Right cardiac atrium (tissue), 5 donors: ENCODE data around the gene PASD1. TPM values are rescaled to one million over a fixed set of nuclear protein-coding genes. Genes with fewer than 3 reads are reported as not detected.

Source experiments
- ATAC-seq, 2 donors: fragments of 200-7000 bp; cut with Tn5 transposase; one replicate each; pipeline versions ENCODE4 v1.8.0 to v1.9.1; 2020; ENCODE audit warnings: moderate library complexity in 2 of 2, mild to moderate bottlenecking in 1 of 2
- DNase-seq, 3 donors: peaks; one replicate each; pipeline ENCODE4 v3.0.0-alpha.2; 2020
- H3K27ac ChIP-seq: one replicate; pipeline ENCODE4 v1.5.1; 2013; ENCODE audit warnings: mild to moderate bottlenecking, low read length, control low read depth, moderate library complexity
- H3K27me3 ChIP-seq: one replicate; pipeline ENCODE4 v1.6.1; 2013; ENCODE audit not compliant: control insufficient read depth, insufficient read depth
- H3K4me1 ChIP-seq: one replicate; pipeline ENCODE4 v1.6.1; 2013; ENCODE audit warnings: low read length; ENCODE audit not compliant: control insufficient read depth, insufficient read depth
- H3K4me3 ChIP-seq: one replicate; pipeline ENCODE4 v1.5.1; 2013; ENCODE audit warnings: low read length, control low read depth
- H3K9me3 ChIP-seq: one replicate; pipeline ENCODE4 v1.6.1; 2013; ENCODE audit warnings: low read length; ENCODE audit not compliant: control insufficient read depth
- WGBS: extraction: QIAGEN DNeasy Blood & Tissue Kit; methylation state at CpG from one replicate; pipeline ENCODE4 v1.1.7; 2013; 5-methylcytosine and 5-hydroxymethylcytosine counted together
- intact Hi-C, 4 donors: fragments of 100-400 bp; cut with DNase I; formaldehyde crosslinking; loops; one replicate each; pipeline versions ENCODE4 v1.11.0 to v1.14.0; 2022 to 2023
- polyA plus RNA-seq: library from polyadenylated mRNA; stranded (reverse); fragments of 200-250 nt; gene quantifications from one replicate; pipeline ENCODE4 v1.2.3, GENCODE V29; 2013
- total RNA-seq, 4 donors: library from RNA; stranded (reverse); fragmentation: NEBNext Ultra II Directional; extraction: Animal tissue kit (Norgen Biotek cat#: 25700); gene quantifications; one replicate each; pipeline ENCODE4 v1.2.1, GENCODE V29; 2021
- donor health status: healthy with polysubstance abuse.
- donor health status: DM: no; HTN: yes; CAD: no.
- donor health status: DM: no; HTN: no; CAD: no.
- donor health status: DM: no; HTN: yes; CAD: no; lungs with severe emphysema.
- donor health status: DM: yes; HTN: yes; CAD: no.

Gene PASD1
- total and polyA plus RNA-seq, 5 donors, result not detected

DNA sequence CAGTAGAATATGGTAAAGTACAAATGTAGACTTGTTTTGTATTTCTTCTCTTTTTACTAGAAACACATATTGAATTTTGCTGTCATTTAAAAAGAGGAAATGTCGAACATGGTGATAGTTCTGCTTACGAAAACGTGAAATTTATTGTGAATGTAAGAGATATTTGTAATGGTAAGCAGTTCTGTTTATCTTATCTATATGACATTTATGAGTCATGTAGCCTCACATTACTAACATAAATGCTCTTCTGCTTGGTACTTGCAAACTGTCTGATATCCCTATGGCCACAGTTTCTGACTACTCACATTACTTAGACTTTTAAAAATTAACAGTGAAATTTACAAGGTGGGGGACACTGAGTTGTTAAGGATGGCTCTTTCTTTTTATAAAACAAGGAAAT lies 57.9 kb downstream of the PASD1 start:
- intact Hi-C loops, result no loop called here
- H3K27me3 ChIP-seq, result no peaks in the 10 kb centered on the region
- no peaks in the 10 kb centered on the region for H3K9me3 ChIP-seq
- ATAC-seq (no peak), DNase-seq (no peak)
- no peak overlapping the region for H3K27ac ChIP-seq
- WGBS, result 61% methylated on average over 3 of the region's 3 CpGs
- no peak overlapping the region for H3K4me3 ChIP-seq
- H3K4me1 ChIP-seq, result no peaks in the 10 kb centered on the region

GRCh38 chrX:151624677-151625076 lies 61.2 kb downstream of the PASD1 start:
- WGBS, result 38% methylated on average over 2 of the region's 2 CpGs
- H3K4me1 ChIP-seq, result no peaks in the 10 kb centered on the region
- DNase-seq, result no peak
- H3K4me3 ChIP-seq, result no peak overlapping the region
- intact Hi-C loops, result no loop called here
- H3K27me3 ChIP-seq, result no peaks in the 10 kb centered on the region
- ATAC-seq, result no peak
- no peaks in the 10 kb centered on the region for H3K9me3 ChIP-seq
- no peak overlapping the region for H3K27ac ChIP-seq

GRCh38 chrX:151631822-151632221 lies 68.3 kb downstream of the PASD1 start:
- DNase-seq (no peak), ATAC-seq (no peak)
- Histone ChIP-seq H3K4me3 (no peak overlapping the region), H3K27ac (no peak overlapping the region), H3K9me3 (no peaks in the 10 kb centered on the region), H3K4me1 (no peaks in the 10 kb centered on the region), H3K27me3 (no peaks in the 10 kb centered on the region)
- intact Hi-C loops, result no loop called here
- 86% methylated on average over 2 of the region's 2 CpGs for WGBS

GRCh38 chrX:151633157-151633556 lies 69.7 kb downstream of the PASD1 start:
- no peak for ATAC-seq

DNA sequence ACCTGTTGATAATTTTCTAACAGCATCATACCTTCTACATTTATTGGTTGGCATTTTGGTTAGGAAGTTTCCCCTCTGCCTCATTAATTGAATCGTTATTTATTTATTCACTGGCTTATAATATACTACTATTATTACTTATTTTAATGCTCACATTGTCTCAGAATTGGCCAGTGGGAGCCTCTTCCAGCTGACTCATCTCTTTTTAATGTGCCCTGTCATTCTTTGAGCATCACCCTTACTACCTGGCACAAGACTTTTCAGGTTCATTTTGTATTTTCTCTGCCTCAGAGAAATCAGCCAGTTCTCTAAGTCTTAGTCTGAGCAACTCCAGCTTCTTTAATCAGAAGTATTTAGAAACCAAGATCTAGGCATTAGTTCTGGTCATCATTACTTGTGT lies 71.5 kb downstream of the PASD1 start:
- ATAC-seq (no peak), DNase-seq (no peak)
- no peaks in the 10 kb centered on the region for H3K4me1 ChIP-seq
- H3K27ac ChIP-seq, result no peak overlapping the region
- H3K27me3 ChIP-seq, result no peaks in the 10 kb centered on the region
- H3K4me3 ChIP-seq, result no peak overlapping the region
- intact Hi-C loops, result no loop called here
- WGBS, result 74% methylated on average over 1 of the region's 1 CpG
- H3K9me3 ChIP-seq, result no peaks in the 10 kb centered on the region

More at GRCh38 chrX:151633157-151633556, 69.7 kb downstream of the PASD1 start:
- no peak overlapping the region for H3K27ac ChIP-seq
- H3K9me3 ChIP-seq, result no peaks in the 10 kb centered on the region
- no peaks in the 10 kb centered on the region for H3K27me3 ChIP-seq
- DNase-seq, result no peak
- no peaks in the 10 kb centered on the region for H3K4me1 ChIP-seq
- whole genome bisulfite sequencing, result 73% methylated on average over 4 of the region's 4 CpGs
- intact Hi-C loops, result no loop called here
- no peak overlapping the region for H3K4me3 ChIP-seq

DNA sequence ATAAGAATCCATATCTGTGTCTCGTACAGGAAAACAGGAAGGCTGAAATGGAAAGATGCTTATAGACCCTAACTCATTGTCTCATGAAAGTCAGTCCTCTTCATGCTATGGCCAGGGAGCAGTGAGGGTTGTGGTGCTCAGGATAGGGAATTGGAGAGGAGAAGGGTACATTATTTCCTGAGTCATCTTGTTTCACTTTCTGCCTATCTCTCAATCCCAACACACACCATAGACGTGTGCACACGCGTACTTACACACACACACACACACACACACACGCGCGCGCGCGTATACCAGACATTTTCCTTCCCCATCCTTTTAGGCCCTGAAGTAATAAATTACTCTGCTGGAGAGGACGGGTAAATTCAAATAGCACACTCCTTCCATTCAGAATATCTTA lies 78.1 kb downstream of the PASD1 start:
- Histone ChIP-seq H3K27ac (no peak overlapping the region), H3K27me3 (no peaks in the 10 kb centered on the region), H3K9me3 (no peaks in the 10 kb centered on the region), H3K4me1 (no peaks in the 10 kb centered on the region), H3K4me3 (no peak overlapping the region)
- ATAC-seq, result no peak
- 86% methylated on average over 11 of the region's 11 CpGs for WGBS
- no peak for DNase-seq
- intact Hi-C loops, result no loop called here

- Histone ChIP-seq H3K4me1 (no peaks in the 10 kb centered on the region), H3K4me3 (no peak overlapping the region), H3K27me3 (no peaks in the 10 kb centered on the region), H3K27ac (no peak overlapping the region), H3K9me3 (no peaks in the 10 kb centered on the region)
- ATAC-seq (no peak), DNase-seq (no peak)
- WGBS, result 66% methylated on average over 6 of the region's 6 CpGs
- intact Hi-C loops, result loop anchor here in 3 of 4 donors (5.0 to 10.0 kb wide), 2 partner anchors 520 to 523 kb away; no protein-coding TSS in a partner anchor
Observed at GRCh38 chrX:151675121-151675746, 111.8 kb downstream of the PASD1 start.

GRCh38 chrX:151676196-151676595 lies 112.7 kb downstream of the PASD1 start:
- Histone ChIP-seq H3K4me1 (no peaks in the 10 kb centered on the region), H3K9me3 (no peaks in the 10 kb centered on the region), H3K27me3 (no peaks in the 10 kb centered on the region), H3K27ac (no peak overlapping the region), H3K4me3 (no peak overlapping the region)
- intact Hi-C loops, result loop anchor here in 3 of 4 donors (5.0 to 10.0 kb wide), 2 partner anchors 521 to 524 kb away; no protein-coding TSS in a partner anchor
- ATAC-seq, result no peak
- DNase-seq, result no peak
- WGBS, result 67% methylated on average over 4 of the region's 4 CpGs

DNA sequence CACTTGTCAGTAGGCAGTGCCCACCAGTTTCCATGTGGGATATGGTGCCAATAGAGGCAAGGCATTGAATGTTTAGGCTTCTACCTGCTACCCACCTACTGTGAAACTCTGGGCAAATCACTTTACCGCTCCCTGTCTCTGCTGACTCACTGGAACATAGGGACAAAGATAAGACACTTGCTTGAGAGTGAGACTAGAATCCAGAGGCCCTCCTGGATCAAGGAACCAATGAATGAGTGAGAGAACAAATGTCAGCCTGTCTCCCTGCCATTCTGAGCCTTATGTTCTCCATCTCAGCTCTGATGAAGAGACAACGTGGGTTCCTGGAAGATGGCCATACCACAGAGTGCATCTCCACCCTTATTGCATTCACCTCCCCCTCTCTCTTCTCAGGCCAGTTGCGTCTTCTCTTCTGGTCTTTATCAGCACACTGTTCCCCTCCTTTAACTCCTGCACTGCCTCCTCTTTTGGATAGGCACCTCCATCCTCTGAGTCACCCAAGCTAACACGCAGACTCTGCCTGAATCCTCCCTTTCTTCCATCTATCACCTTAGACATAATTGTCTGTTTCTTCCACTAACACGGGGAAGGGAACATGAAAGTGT lies 116.4 kb downstream of the PASD1 start:
- 69% methylated on average over 5 of the region's 5 CpGs for WGBS
- DNase-seq, result no peak
- intact Hi-C loops, result loop anchor here (2.0 to 10.0 kb wide), 3 partner anchors 525 to 529 kb away; no protein-coding TSS in a partner anchor
- Histone ChIP-seq H3K9me3 (no peaks in the 10 kb centered on the region), H3K4me3 (no peak overlapping the region), H3K27me3 (no peaks in the 10 kb centered on the region), H3K27ac (no peak overlapping the region), H3K4me1 (no peaks in the 10 kb centered on the region)
- ATAC-seq, result no peak

- no peak overlapping the region for H3K27ac ChIP-seq
- H3K27me3 ChIP-seq, result no peaks in the 10 kb centered on the region
- H3K4me3 ChIP-seq, result no peak overlapping the region
- H3K9me3 ChIP-seq, result no peaks in the 10 kb centered on the region
- peak in 2 of 3 donors; percentile 50 to 54 for DNase-seq
- H3K4me1 ChIP-seq, result no peaks in the 10 kb centered on the region
- intact Hi-C loops, result loop anchor here in 1 of 4 donors (2.0 kb wide), 1 partner anchor 530 kb away; no protein-coding TSS in a partner anchor
- 50% methylated on average over 4 of the region's 4 CpGs for WGBS
- ATAC-seq, result peak in 1 of 2 donors; percentile 51
Observed at GRCh38 chrX:151680805-151681204, 117.3 kb downstream of the PASD1 start.

DNA sequence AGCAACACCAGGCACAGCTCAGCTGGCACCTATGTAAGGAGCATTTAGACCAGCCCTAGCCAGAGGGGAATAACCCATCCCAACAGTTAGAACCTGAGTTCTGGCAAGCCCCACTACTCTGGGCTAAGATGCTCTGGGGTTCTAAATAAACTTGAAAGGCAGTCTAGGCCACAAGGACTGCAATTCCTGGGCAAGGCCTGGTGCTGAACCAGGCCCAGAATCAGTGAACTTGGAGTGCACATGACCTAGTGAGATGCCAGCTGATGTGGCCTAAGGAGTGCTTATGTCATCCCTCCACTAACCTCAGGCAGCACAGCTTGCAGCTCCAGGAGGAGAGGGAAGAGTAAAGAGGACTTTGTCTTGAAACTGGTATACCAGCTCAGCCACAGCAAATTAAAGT lies 124.2 kb downstream of the PASD1 start:
- Histone ChIP-seq H3K4me3 (no peak overlapping the region), H3K4me1 (no peaks in the 10 kb centered on the region), H3K27me3 (no peaks in the 10 kb centered on the region), H3K27ac (no peak overlapping the region), H3K9me3 (no peaks in the 10 kb centered on the region)
- intact Hi-C loops, result no loop called here
- ATAC-seq, result no peak
- DNase-seq, result no peak
